Measurements from ENCODE around the gene TNRC6B.

Gene TNRC6B

DNA sequence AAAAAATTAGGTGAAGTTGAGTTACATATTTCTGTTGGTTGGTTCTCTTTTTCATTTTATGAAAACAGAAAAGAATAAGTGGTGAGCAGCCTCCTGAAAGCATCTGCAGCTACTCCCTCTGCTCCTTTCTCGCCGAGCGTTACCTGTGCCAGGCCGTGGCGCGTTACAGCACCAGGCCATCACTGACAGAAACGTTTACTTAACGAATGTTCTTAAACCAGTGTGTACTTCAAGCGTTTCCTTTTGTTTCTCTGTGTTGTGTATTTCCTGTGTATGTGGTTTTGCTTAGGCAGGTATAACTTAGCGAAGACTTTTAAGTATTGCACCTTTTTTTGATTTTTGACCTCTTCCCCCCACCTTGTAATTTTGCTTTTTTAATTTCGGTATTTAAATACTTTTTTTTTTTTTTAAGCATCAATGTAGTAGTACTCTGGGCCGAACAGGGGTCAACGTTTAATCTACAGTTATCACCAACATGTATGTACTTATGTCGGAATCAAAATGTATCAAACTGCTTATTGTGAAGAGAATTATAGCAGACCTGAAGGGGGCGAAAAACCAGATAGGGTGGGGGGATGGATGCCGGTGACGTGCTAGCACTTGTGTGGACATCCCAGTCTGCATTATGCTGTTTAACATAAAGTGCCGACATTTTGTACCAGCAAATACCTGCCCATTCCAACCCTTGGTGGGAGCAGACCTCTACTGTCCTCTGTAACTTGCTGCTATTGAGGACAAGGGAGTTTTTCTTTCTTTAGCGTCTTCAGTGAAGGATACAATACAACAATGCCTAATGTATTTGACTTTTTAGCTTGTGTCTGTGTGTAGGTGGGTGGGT, 147.0 kb downstream of the TNRC6B start:
- Histone ChIP-seq H2BK120ac (ENCODE audit: low read depth, low read length) (no peak overlapping the region), H3K4me3 (ENCODE audit: insufficient read depth in 1 of 2, low read depth in 1 of 2, low read length in 2 of 2) (no peak overlapping the region), H3K27me3 (ENCODE audit: control insufficient read depth in 1 of 2, insufficient read depth in 1 of 2, low read length in 2 of 2) (no peaks in the 10 kb centered on the region), H2AK5ac (ENCODE audit: low read length, severe bottlenecking) (no peak overlapping the region), H3K27ac (ENCODE audit: low read length, poor library complexity, severe bottlenecking) (no peak overlapping the region), H3K9ac (ENCODE audit: low read length) (no peak overlapping the region), H2BK5ac (ENCODE audit: low read depth, low read length, poor library complexity, severe bottlenecking) (no peak overlapping the region), H2AFZ (ENCODE audit: low read depth, low read length) (no peak overlapping the region), H3K4me2 (ENCODE audit: low read length, poor library complexity, severe bottlenecking) (no peak overlapping the region), H2BK15ac (ENCODE audit: low read depth, poor library complexity, severe bottlenecking) (no peak overlapping the region), H3K18ac (ENCODE audit: low read depth in 1 of 2, low read length in 2 of 2) (no peak overlapping the region), H2BK12ac (ENCODE audit: low read length in 2 of 2) (no peak overlapping the region), H3K4ac (ENCODE audit: low read depth in 1 of 2, low read length in 2 of 2) (no peak overlapping the region), H3K4me1 (ENCODE audit: control insufficient read depth, insufficient read depth, low read depth, low read length) (peaks cover 6% of the 10 kb centered on the region), H3K79me1 (replicated peaks; ENCODE audit: low read length, poor library complexity, severe bottlenecking) (peaks cover 18% of the 10 kb centered on the region), H4K8ac (ENCODE audit: low read length) (no peak overlapping the region), H3K9me3 (ENCODE audit: control insufficient read depth, low read length) (no peaks in the 10 kb centered on the region), H3K14ac (ENCODE audit: low read length in 2 of 2) (no peak overlapping the region), H3K23ac (ENCODE audit: low read length in 2 of 2) (no peak overlapping the region), H3K36me3 (ENCODE audit: control insufficient read depth in 1 of 2, insufficient read depth in 2 of 2, low read depth in 1 of 2, low read length in 2 of 2) (peaks cover 33 to 85% of the 10 kb centered on the region in 2 experiments), H4K91ac (ENCODE audit: low read length) (no peak overlapping the region)
- no peak for DNase-seq
- 89% methylated on average over 14 of the region's 19 CpGs for WGBS

GRCh38 chr22:40325315-40325714, 147.6 kb downstream of the TNRC6B start:
- Histone ChIP-seq H3K9me3 (ENCODE audit: control insufficient read depth, low read length) (no peaks in the 10 kb centered on the region), H4K91ac (ENCODE audit: low read length) (no peak overlapping the region), H2BK5ac (ENCODE audit: low read depth, low read length, poor library complexity, severe bottlenecking) (no peak overlapping the region), H2AFZ (ENCODE audit: low read depth, low read length) (no peak overlapping the region), H3K4me1 (ENCODE audit: control insufficient read depth, insufficient read depth, low read depth, low read length) (peaks cover 6% of the 10 kb centered on the region), H3K18ac (ENCODE audit: low read depth in 1 of 2, low read length in 2 of 2) (no peak overlapping the region), H2BK12ac (ENCODE audit: low read length in 2 of 2) (no peak overlapping the region), H3K79me1 (replicated peaks; ENCODE audit: low read length, poor library complexity, severe bottlenecking) (peaks cover 18% of the 10 kb centered on the region), H3K4me3 (ENCODE audit: insufficient read depth in 1 of 2, low read depth in 1 of 2, low read length in 2 of 2) (no peak overlapping the region), H3K14ac (ENCODE audit: low read length in 2 of 2) (no peak overlapping the region), H2BK120ac (ENCODE audit: low read depth, low read length) (no peak overlapping the region), H2BK15ac (ENCODE audit: low read depth, poor library complexity, severe bottlenecking) (no peak overlapping the region), H3K4me2 (ENCODE audit: low read length, poor library complexity, severe bottlenecking) (no peak overlapping the region), H4K8ac (ENCODE audit: low read length) (no peak overlapping the region), H3K36me3 (ENCODE audit: control insufficient read depth in 1 of 2, insufficient read depth in 2 of 2, low read depth in 1 of 2, low read length in 2 of 2) (peaks cover 35 to 83% of the 10 kb centered on the region in 2 experiments), H3K23ac (ENCODE audit: low read length in 2 of 2) (no peak overlapping the region), H3K9ac (ENCODE audit: low read length) (no peak overlapping the region), H2AK5ac (ENCODE audit: low read length, severe bottlenecking) (no peak overlapping the region), H3K27me3 (ENCODE audit: control insufficient read depth in 1 of 2, insufficient read depth in 1 of 2, low read length in 2 of 2) (no peaks in the 10 kb centered on the region), H3K4ac (ENCODE audit: low read depth in 1 of 2, low read length in 2 of 2) (no peak overlapping the region), H3K27ac (ENCODE audit: low read length, poor library complexity, severe bottlenecking) (no peak overlapping the region)
- no peak for DNase-seq
- WGBS: 100% methylated on average over 6 of the region's 6 CpGs

GRCh38 chr22:40326905-40327735, 149.4 kb downstream of the TNRC6B start:
- Histone ChIP-seq H3K9ac (ENCODE audit: low read length) (no peak overlapping the region), H3K9me3 (ENCODE audit: control insufficient read depth, low read length) (no peaks in the 10 kb centered on the region), H3K79me1 (replicated peaks; ENCODE audit: low read length, poor library complexity, severe bottlenecking) (peaks cover 14% of the 10 kb centered on the region), H2BK120ac (ENCODE audit: low read depth, low read length) (no peak overlapping the region), H3K27ac (ENCODE audit: low read length, poor library complexity, severe bottlenecking) (no peak overlapping the region), H4K8ac (ENCODE audit: low read length) (no peak overlapping the region), H2BK15ac (ENCODE audit: low read depth, poor library complexity, severe bottlenecking) (no peak overlapping the region), H3K4ac (ENCODE audit: low read depth in 1 of 2, low read length in 2 of 2) (no peak overlapping the region), H2AK5ac (ENCODE audit: low read length, severe bottlenecking) (no peak overlapping the region), H3K23ac (ENCODE audit: low read length in 2 of 2) (no peak overlapping the region), H3K36me3 (ENCODE audit: control insufficient read depth in 1 of 2, insufficient read depth in 2 of 2, low read depth in 1 of 2, low read length in 2 of 2) (peaks cover 27 to 79% of the 10 kb centered on the region in 2 experiments), H3K4me3 (ENCODE audit: insufficient read depth in 1 of 2, low read depth in 1 of 2, low read length in 2 of 2) (no peak overlapping the region), H2BK12ac (ENCODE audit: low read length in 2 of 2) (no peak overlapping the region), H2BK5ac (ENCODE audit: low read depth, low read length, poor library complexity, severe bottlenecking) (no peak overlapping the region), H3K4me2 (ENCODE audit: low read length, poor library complexity, severe bottlenecking) (no peak overlapping the region), H2AFZ (ENCODE audit: low read depth, low read length) (no peak overlapping the region), H3K4me1 (ENCODE audit: control insufficient read depth, insufficient read depth, low read depth, low read length) (peaks cover 9% of the 10 kb centered on the region), H3K27me3 (ENCODE audit: control insufficient read depth in 1 of 2, insufficient read depth in 1 of 2, low read length in 2 of 2) (no peaks in the 10 kb centered on the region), H3K18ac (ENCODE audit: low read depth in 1 of 2, low read length in 2 of 2) (no peak overlapping the region), H4K91ac (ENCODE audit: low read length) (no peak overlapping the region), H3K14ac (ENCODE audit: low read length in 2 of 2) (no peak overlapping the region)
- 50% methylated on average over 8 of the region's 10 CpGs for WGBS
- peak; percentile 41 for DNase-seq

Data from mesenchymal stem cell (in vitro differentiated cells and primary cell).